GM12878 (cell line): ENCODE measurements around the gene DNAH11. TPM values are rescaled to one million over a fixed set of nuclear protein-coding genes. Genes with fewer than 3 reads are reported as not detected.

Experiments
- ATAC-seq: fragments of 200-7000 bp; cut with Tn5 transposase; 3 replicates; pipeline ENCODE4 v1.9.1; 2020; ENCODE audit warnings: mild to moderate bottlenecking, moderate library complexity
- BruUV-seq: library from RNA; stranded (reverse); fragments of 400-500 nt; replicated peaks from 2 replicates; lab custom pipeline; 2021; lab: Mats Ljungman, UMichigan
- CTCF ChIA-PET: fragments of 300-600 bp; sonication (Branson Sonifier 250); formaldehyde crosslinking; extraction: SDS; loops from one replicate; lab custom pipeline; 2021; ENCODE audit warnings: inconsistent platforms; lab: Yijun Ruan, JAX
- POLR2A ChIA-PET: fragments of 350-600 bp; formaldehyde crosslinking; extraction: SDS; loops from one replicate; lab custom pipeline; 2021; ENCODE audit warnings: inconsistent platforms; lab: Charles Lee
- RAD21 ChIA-PET: fragments of 300-600 bp; sonication (Branson Sonifier 250); formaldehyde crosslinking; loops from one replicate; lab custom pipeline; 2023; ENCODE audit warnings: antibody characterized with exemption; ENCODE audit not compliant: unreplicated experiment; lab: Charles Lee
- SMC1A ChIA-PET: fragments of 300-600 bp; sonication (Branson Sonifier 250); formaldehyde crosslinking; loops from one replicate; lab custom pipeline; 2023; ENCODE audit not compliant: unreplicated experiment, uncharacterized antibody; lab: Charles Lee
- DNase-seq: peaks from one replicate; pipeline ENCODE4 v3.0.0-alpha.2; 2011; ENCODE audit warnings: low read depth, low spot score
- FAIRE-seq: peaks from 3 replicates; lab custom pipeline; 2011; peaks lifted over from hg19 to GRCh38; lab: Jason Lieb, UNC
- H2AFZ ChIP-seq: 2 replicates; pipeline ENCODE4 v1.6.0; 2011; ENCODE audit warnings: low read depth, low read length, control low read depth; ENCODE audit not compliant: control insufficient read depth
- H3K27ac ChIP-seq: 2 replicates; pipeline ENCODE4 v1.5.1; 2011; ENCODE audit warnings: control low read depth; ENCODE audit not compliant: control insufficient read depth, insufficient read depth
- H3K27me3 ChIP-seq, 2 experiments: replicated peaks in 1 of 2; 2 replicates each; pipeline versions ENCODE4 v1.6.0 to v1.6.1; 2011; ENCODE audit warnings: low read length in 1 of 2; ENCODE audit not compliant: control insufficient read depth in 2 of 2, insufficient read depth in 2 of 2
- H3K36me3 ChIP-seq, 2 experiments: 2 replicates each; pipeline ENCODE4 v1.5.1; 2011; ENCODE audit warnings: low read length in 1 of 2; ENCODE audit not compliant: control insufficient read depth in 2 of 2, insufficient read depth in 2 of 2
- H3K4me1 ChIP-seq: 2 replicates; pipeline ENCODE4 v1.6.1; 2011; ENCODE audit warnings: mild to moderate bottlenecking, low read length, moderate library complexity, mixed read lengths; ENCODE audit not compliant: control insufficient read depth, insufficient read depth
- H3K4me2 ChIP-seq: 2 replicates; pipeline ENCODE4 v1.6.0; 2011; ENCODE audit warnings: control low read depth; ENCODE audit not compliant: control insufficient read depth, insufficient read depth
- H3K4me3 ChIP-seq: fragments of 200-600 bp; sonication (generic); 2 replicates; pipeline ENCODE4 v1.5.1; 2016
- H3K79me2 ChIP-seq: 2 replicates; pipeline ENCODE4 v1.6.0; 2011; ENCODE audit warnings: low read length; ENCODE audit not compliant: control insufficient read depth, insufficient read depth
- H3K9ac ChIP-seq: 2 replicates; pipeline ENCODE4 v1.8.0; 2011; ENCODE audit warnings: low read length, control low read depth, mixed read lengths; ENCODE audit not compliant: control insufficient read depth, insufficient read depth
- H3K9me3 ChIP-seq: replicated peaks from 3 replicates; pipeline ENCODE4 v1.5.1; 2011; ENCODE audit warnings: mild to moderate bottlenecking, low read length; ENCODE audit not compliant: control insufficient read depth, insufficient read depth
- H4K20me1 ChIP-seq: 2 replicates; pipeline ENCODE4 v1.6.0; 2011; ENCODE audit not compliant: control insufficient read depth, insufficient read depth
- CBX3 ChIP-seq: fragments of 200-600 bp; sonication (generic); IDR thresholded peaks from 2 replicates; pipeline ENCODE4 v1.6.1; 2016; ENCODE audit warnings: low read depth, borderline replicate concordance
- CHD4 ChIP-seq: fragments of 200-600 bp; sonication (generic); IDR thresholded peaks from 2 replicates; pipeline ENCODE4 v1.6.1; 2016; ENCODE audit warnings: mild to moderate bottlenecking
- EGR1 ChIP-seq, 2 experiments: IDR thresholded peaks; 1 replicate in 1 of 2; 2 replicates in 1 of 2; pipeline ENCODE4 v1.6.1; 2011 to 2012; ENCODE audit warnings: low read depth in 2 of 2, low read length in 2 of 2, borderline replicate concordance in 1 of 2, mild to moderate bottlenecking in 1 of 2, moderate library complexity in 1 of 2
- ESRRA ChIP-seq: IDR thresholded peaks from 2 replicates; pipeline ENCODE4 v1.6.1; 2012; ENCODE audit warnings: mild to moderate bottlenecking, low read length, improper control_type of control experiment
- FOXM1 ChIP-seq: IDR thresholded peaks from 2 replicates; pipeline ENCODE4 v1.6.1; 2012; ENCODE audit warnings: low read depth, mild to moderate bottlenecking, inconsistent platforms, low read length, moderate library complexity
- MXI1 ChIP-seq: fragments of 150-350 bp; IDR thresholded peaks from 2 replicates; pipeline ENCODE4 v1.6.1; 2011; ENCODE audit warnings: low read depth, mild to moderate bottlenecking, inconsistent platforms, low read length, improper control_type of control experiment
- NFYB ChIP-seq: IDR thresholded peaks from 2 replicates; pipeline ENCODE4 v1.6.1; 2011; ENCODE audit warnings: low read depth, mild to moderate bottlenecking, low read length, improper control_type of control experiment, moderate library complexity; ENCODE audit not compliant: insufficient read depth
- NR2C2 ChIP-seq: IDR thresholded peaks from 2 replicates; pipeline ENCODE4 v1.6.1; 2011; ENCODE audit warnings: borderline replicate concordance, low read depth; ENCODE audit not compliant: control insufficient read depth, insufficient read length
- NRF1 ChIP-seq: conservative IDR thresholded peaks from 2 replicates; pipeline ENCODE4 v1.6.1; 2011; ENCODE audit warnings: mild to moderate bottlenecking, low read depth, low read length, improper control_type of control experiment
- POLR2AphosphoS2 ChIP-seq: IDR thresholded peaks from 2 replicates; pipeline ENCODE4 v1.6.1; 2011; ENCODE audit warnings: low read depth, mild to moderate bottlenecking, low read length, improper control_type of control experiment, moderate library complexity
- RFX5 ChIP-seq: IDR thresholded peaks from 2 replicates; pipeline ENCODE4 v1.6.1; 2011; ENCODE audit warnings: low read depth, low read length, improper control_type of control experiment
- SMC3 ChIP-seq: IDR thresholded peaks from 2 replicates; pipeline ENCODE4 v1.6.1; 2011; ENCODE audit warnings: low read length, improper control_type of control experiment, borderline replicate concordance
- TAF1 ChIP-seq: IDR thresholded peaks from 2 replicates; pipeline ENCODE4 v1.6.1; 2011; ENCODE audit warnings: mild to moderate bottlenecking, low read depth, low read length, borderline replicate concordance
- USF1 ChIP-seq: IDR thresholded peaks from 2 replicates; pipeline ENCODE4 v1.6.1; 2011; ENCODE audit warnings: borderline replicate concordance, low read depth, mild to moderate bottlenecking, moderate library complexity, mixed read lengths, low read length; ENCODE audit not compliant: insufficient read depth; ENCODE audit errors: extremely low read length
- USF2 ChIP-seq: IDR thresholded peaks from 2 replicates; pipeline ENCODE4 v1.6.1; 2011; ENCODE audit warnings: low read depth, low read length, improper control_type of control experiment, borderline replicate concordance
- ZBED1 ChIP-seq: IDR thresholded peaks from 2 replicates; pipeline ENCODE4 v1.6.1; 2016; ENCODE audit warnings: borderline replicate concordance
- ZNF687 ChIP-seq: fragments of 450-650 bp; IDR thresholded peaks from 2 replicates; pipeline ENCODE4 v1.6.1; 2017; ENCODE audit warnings: mild to moderate bottlenecking, moderate library complexity
- WGBS: methylation state at CpG from one replicate; pipeline ENCODE4 v1.1.6; 2016; ENCODE audit warnings: low lambda C conversion rate; ENCODE audit not compliant: insufficient replicate concordance, insufficient coverage; ENCODE audit errors: missing lambda C conversion rate; 5-methylcytosine and 5-hydroxymethylcytosine counted together
- in situ Hi-C: fragments of 300-500 bp; cut with MboI; formaldehyde crosslinking; loops from 9 replicates; pipeline ENCODE4 v1.14.3; 2018; ENCODE audit warnings: mixed read lengths
- intact Hi-C: fragments of 100-400 bp; cut with micrococcal nuclease; formaldehyde crosslinking; loops from one replicate; pipeline ENCODE4 v1.14.2; 2022; ENCODE audit not compliant: unreplicated experiment
- polyA plus RNA-seq, 11 experiments: library from polyadenylated mRNA; depleted of rRNA in 4 of 11; unstranded in 6 of 11; stranded (reverse) in 5 of 11; fragments of >200 nt; fragmentation: Nextera tagmentation in 4 of 11; fragmentation: Illumina TruSeq in 1 of 11; extraction: Ambion mirVana in 4 of 11; extraction: Trizol in 1 of 11; gene quantifications; 1 replicate in 1 of 11; 2 replicates in 10 of 11; pipeline versions ENCODE4 v1.2.1 to v1.2.3, GENCODE V29; 2011 to 2016; ENCODE audit warnings: inconsistent platforms in 2 of 11, missing spikeins in 2 of 11, low read depth in 1 of 11
- total RNA-seq, 4 experiments: library from RNA; depleted of rRNA in 3 of 4; stranded (reverse); fragments of >200 nt in 3 of 4; fragmentation: Illumina TruSeq in 1 of 4; extraction: Trizol in 1 of 4; gene quantifications; 2 replicates each; pipeline versions ENCODE4 v1.2.1 to v1.2.3, GENCODE V29; 2013 to 2021

The DNAH11 gene
- total and polyA plus RNA-seq, 10 of the 15 experiments (the other 5 are each of a cell fraction or from before 2014, with no cell fraction given) = 0.03 to 0.56 (median 0.10) TPM

DNA sequence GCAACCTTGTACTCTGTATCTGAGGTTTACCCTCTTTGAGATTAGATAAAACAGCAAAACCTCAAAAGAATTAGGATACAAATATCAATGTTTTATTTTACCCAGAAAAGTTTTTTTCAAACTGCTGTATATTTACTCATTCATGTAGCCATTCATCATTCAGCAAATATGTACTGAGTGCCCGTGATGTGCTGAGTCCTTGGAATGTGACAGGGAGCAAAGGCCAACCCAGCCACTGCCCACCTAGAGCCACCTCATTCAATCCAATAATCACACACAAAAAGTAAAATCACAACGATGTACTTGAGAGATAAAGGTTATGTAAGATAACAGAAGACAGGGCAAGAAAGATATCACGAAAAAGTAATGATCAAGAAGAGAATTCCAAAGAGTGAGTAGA, 215.4 kb downstream of the DNAH11 start (continued):
- TF ChIP-seq USF2 (no peak), POLR2AphosphoS2 (no peak)

DNA sequence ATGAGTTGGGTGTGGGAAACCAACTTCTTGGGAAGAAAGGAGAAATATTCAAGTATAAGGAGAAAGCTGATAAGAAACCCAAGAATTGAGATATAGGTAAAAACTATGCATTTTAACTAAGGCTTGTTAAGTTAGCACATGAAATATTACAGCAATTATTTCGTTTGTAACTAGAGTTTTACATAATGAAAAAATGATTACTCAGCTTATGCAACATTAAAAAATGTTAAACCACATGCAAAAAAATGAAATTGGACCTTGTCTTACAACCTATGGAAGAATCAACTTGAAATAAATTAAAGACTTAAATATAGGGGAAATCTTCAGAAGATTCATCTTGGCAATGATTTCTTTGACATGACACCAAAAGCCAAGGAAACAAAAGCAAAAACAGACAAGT, 219.6 kb downstream of the DNAH11 start:
- 0% methylated on average over 1 of the region's 1 CpG for WGBS
- ChIA-PET POLR2A (no interaction called here), RAD21 (interaction anchor here (1.1 kb wide), 1 partner anchor 180 kb away, joined by 4 read pairs; no protein-coding TSS in a partner anchor), SMC1A (no interaction called here), CTCF (no interaction called here)
- H3K9ac ChIP-seq = no peak overlapping the region
- ATAC-seq = no peak
- H3K27me3 ChIP-seq = peaks cover 0 to 5% of the 10 kb centered on the region in 2 experiments; a peak in 1 of 4 replicates
- no peaks in the 10 kb centered on the region for H3K36me3 ChIP-seq
- BruUV-seq = no TSS peak
- H2AFZ ChIP-seq = no peak overlapping the region
- H3K9me3 ChIP-seq = no peaks in the 10 kb centered on the region
- DNase-seq = no peak
- H3K27ac ChIP-seq = no peak overlapping the region
- no peak for FAIRE-seq
- intact Hi-C loops = loop anchor here (10.0 kb wide), 1 partner anchor 178 kb away; no protein-coding TSS in a partner anchor
- no peaks in the 10 kb centered on the region for H3K79me2 ChIP-seq
- in situ Hi-C loops = no loop called here
- TF ChIP-seq USF1 (no peak), FOXM1 (no peak), NFYB (no peak), ZNF687 (no peak), NRF1 (no peak), SMC3 (no peak), ESRRA (no peak), TAF1 (no peak), NR2C2 (no peak), MXI1 (no peak), ZBED1 (no peak), CHD4 (no peak), RFX5 (no peak), CBX3 (no peak), EGR1 (IDR thresholded peaks at IDR 0.05; ENCODE audit: borderline replicate concordance in 1 of 2, low read depth in 2 of 2, low read length in 2 of 2) (no peak)
- no peak overlapping the region for H3K4me2 ChIP-seq
- H3K4me1 ChIP-seq = no peaks in the 10 kb centered on the region
- H4K20me1 ChIP-seq = no peaks in the 10 kb centered on the region
- no peak overlapping the region for H3K4me3 ChIP-seq
